Smooth muscle cell (in vitro differentiated cells): ENCODE results near the gene VPS45. TPM values are rescaled to one million over a fixed set of nuclear protein-coding genes. Genes with fewer than 3 reads are reported as not detected.

Experiments used
- DNase-seq: peaks from one replicate; lab custom pipeline; 2025; ENCODE audit not compliant: unreplicated experiment; lab: John Stamatoyannopoulos, UW
- H2AFZ ChIP-seq: fragments of 200-600 bp; sonication (generic); 2 replicates; pipeline ENCODE4 v1.6.0; 2016; ENCODE audit warnings: antibody characterized with exemption, low read depth, mild to moderate bottlenecking
- H3F3A ChIP-seq: fragments of 200-600 bp; sonication (generic); 2 replicates; pipeline ENCODE4 v1.6.0; 2017; ENCODE audit warnings: antibody characterized with exemption, low read depth
- H3K27ac ChIP-seq: fragments of 200-600 bp; sonication (generic); 2 replicates; pipeline ENCODE4 v1.5.1; 2016; ENCODE audit warnings: low read depth, mild to moderate bottlenecking
- H3K27me3 ChIP-seq: fragments of 200-600 bp; sonication (generic); 2 replicates; pipeline ENCODE4 v1.6.1; 2016; ENCODE audit warnings: low read depth, mild to moderate bottlenecking
- H3K36me3 ChIP-seq: fragments of 200-600 bp; sonication (generic); 2 replicates; pipeline ENCODE4 v1.5.1; 2016; ENCODE audit warnings: low read depth
- H3K4me1 ChIP-seq: fragments of 200-600 bp; sonication (generic); 2 replicates; pipeline ENCODE4 v1.5.1; 2016; ENCODE audit warnings: low read depth
- H3K4me2 ChIP-seq: fragments of 200-600 bp; sonication (generic); 2 replicates; pipeline ENCODE4 v1.6.0; 2016; ENCODE audit warnings: mild to moderate bottlenecking
- H3K4me3 ChIP-seq: fragments of 200-600 bp; sonication (generic); 2 replicates; pipeline ENCODE4 v1.5.1; 2016; ENCODE audit warnings: mild to moderate bottlenecking
- H3K79me2 ChIP-seq: fragments of 200-600 bp; sonication (generic); 2 replicates; pipeline ENCODE4 v1.6.0; 2016; ENCODE audit warnings: low read depth, mild to moderate bottlenecking
- H3K9ac ChIP-seq: fragments of 200-600 bp; sonication (generic); 2 replicates; pipeline ENCODE4 v1.6.0; 2016; ENCODE audit warnings: low read depth
- H3K9me3 ChIP-seq: fragments of 200-600 bp; sonication (generic); replicated peaks from 2 replicates; pipeline ENCODE4 v1.5.1; 2016; ENCODE audit warnings: low read depth
- H4K20me1 ChIP-seq: fragments of 200-600 bp; sonication (generic); 2 replicates; pipeline ENCODE4 v1.6.0; 2016; ENCODE audit warnings: low read depth
- WGBS: methylation state at CpG from one replicate; pipeline ENCODE4 v1.1.7; 2016; ENCODE audit warnings: low lambda C conversion rate; 5-methylcytosine and 5-hydroxymethylcytosine counted together
- polyA plus RNA-seq: library from polyadenylated mRNA; unstranded; fragments of >200 nt; fragmentation: Nextera tagmentation; extraction: Ambion mirVana; gene quantifications from 2 replicates; pipeline ENCODE4 v1.2.1, GENCODE V29; 2016
- total RNA-seq: library from RNA; depleted of rRNA; stranded (reverse); fragments of >200 nt; gene quantifications from 2 replicates; pipeline ENCODE4 v1.2.3, GENCODE V29; 2014
- TF ChIP-seq, protein P1 (sequence below): fragments of 200-600 bp; sonication (generic); IDR thresholded peaks from 2 replicates; pipeline ENCODE4 v1.5.1; 2017; ENCODE audit warnings: borderline replicate concordance, mild to moderate bottlenecking, antibody characterized with exemption; ENCODE audit not compliant: insufficient read depth, poor library complexity, severe bottlenecking

The VPS45 gene
- total and polyA plus RNA-seq, 2 experiments from 2014 or later, result 28.6 to 44.7 TPM

DNA sequence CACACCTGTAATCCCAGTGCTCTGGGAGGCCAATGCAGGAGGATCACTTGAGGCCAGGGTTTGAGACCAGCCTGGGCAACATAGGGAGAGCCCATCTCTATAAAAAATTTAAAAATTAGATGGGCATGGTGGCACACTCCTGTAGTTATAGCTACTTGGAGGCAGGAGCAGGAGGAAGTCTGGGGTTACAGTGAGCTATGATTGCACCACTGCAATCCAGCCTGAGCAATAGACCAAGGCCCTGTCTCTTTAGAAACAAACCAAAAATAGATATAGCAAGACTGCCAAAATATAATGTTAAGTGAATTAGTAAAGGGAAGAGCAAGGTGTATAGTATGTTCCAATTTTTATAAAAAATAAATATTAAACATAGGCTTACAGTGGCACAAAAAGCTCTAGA is 111.0 kb downstream of the VPS45 start:
- no peak for DNase-seq
- Histone ChIP-seq H2AFZ (no peak overlapping the region), H3K27me3 (no peaks in the 10 kb centered on the region), H3K27ac (no peak overlapping the region), H3K79me2 (no peaks in the 10 kb centered on the region), H3K9ac (no peak overlapping the region), H3K4me1 (no peaks in the 10 kb centered on the region), H3K4me2 (no peak overlapping the region), H3K9me3 (no peaks in the 10 kb centered on the region), H3K36me3 (no peaks in the 10 kb centered on the region), H4K20me1 (no peaks in the 10 kb centered on the region), H3K4me3 (no peak overlapping the region), H3F3A (no peaks in the 10 kb centered on the region)
- TF ChIP-seq, protein P1, sequence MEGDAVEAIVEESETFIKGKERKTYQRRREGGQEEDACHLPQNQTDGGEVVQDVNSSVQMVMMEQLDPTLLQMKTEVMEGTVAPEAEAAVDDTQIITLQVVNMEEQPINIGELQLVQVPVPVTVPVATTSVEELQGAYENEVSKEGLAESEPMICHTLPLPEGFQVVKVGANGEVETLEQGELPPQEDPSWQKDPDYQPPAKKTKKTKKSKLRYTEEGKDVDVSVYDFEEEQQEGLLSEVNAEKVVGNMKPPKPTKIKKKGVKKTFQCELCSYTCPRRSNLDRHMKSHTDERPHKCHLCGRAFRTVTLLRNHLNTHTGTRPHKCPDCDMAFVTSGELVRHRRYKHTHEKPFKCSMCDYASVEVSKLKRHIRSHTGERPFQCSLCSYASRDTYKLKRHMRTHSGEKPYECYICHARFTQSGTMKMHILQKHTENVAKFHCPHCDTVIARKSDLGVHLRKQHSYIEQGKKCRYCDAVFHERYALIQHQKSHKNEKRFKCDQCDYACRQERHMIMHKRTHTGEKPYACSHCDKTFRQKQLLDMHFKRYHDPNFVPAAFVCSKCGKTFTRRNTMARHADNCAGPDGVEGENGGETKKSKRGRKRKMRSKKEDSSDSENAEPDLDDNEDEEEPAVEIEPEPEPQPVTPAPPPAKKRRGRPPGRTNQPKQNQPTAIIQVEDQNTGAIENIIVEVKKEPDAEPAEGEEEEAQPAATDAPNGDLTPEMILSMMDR, result no peak

DNA sequence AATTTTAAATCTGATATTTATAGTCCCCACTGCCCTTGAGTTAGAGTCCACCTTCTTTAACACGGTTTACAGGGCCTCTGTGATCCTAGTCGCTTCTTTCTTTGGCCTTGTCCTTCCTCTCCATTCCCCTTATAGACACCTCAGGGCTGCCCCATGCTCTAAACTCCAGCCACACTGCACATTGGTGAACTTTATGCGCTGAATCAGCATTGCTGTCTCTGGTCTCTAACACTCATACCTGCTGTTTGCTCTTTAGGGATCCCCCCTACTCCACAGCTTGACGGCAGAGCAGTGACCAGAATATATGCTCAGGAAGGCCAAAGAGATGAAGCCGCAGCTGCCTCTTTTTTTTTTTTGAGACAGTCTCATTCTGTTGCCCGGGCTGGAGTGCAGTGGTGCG is 112.3 kb downstream of the VPS45 start:
- Histone ChIP-seq H3K4me1 (no peaks in the 10 kb centered on the region), H3K4me2 (no peak overlapping the region), H3K27ac (no peak overlapping the region), H3K4me3 (no peak overlapping the region), H3K9ac (no peak overlapping the region), H3K9me3 (no peaks in the 10 kb centered on the region), H3K36me3 (no peaks in the 10 kb centered on the region), H2AFZ (no peak overlapping the region), H3K27me3 (no peaks in the 10 kb centered on the region), H4K20me1 (no peaks in the 10 kb centered on the region), H3F3A (no peaks in the 10 kb centered on the region), H3K79me2 (no peaks in the 10 kb centered on the region)
- WGBS, result 96% methylated on average over 7 of the region's 7 CpGs
- TF ChIP-seq, protein P1, result no peak
- no peak for DNase-seq

DNA sequence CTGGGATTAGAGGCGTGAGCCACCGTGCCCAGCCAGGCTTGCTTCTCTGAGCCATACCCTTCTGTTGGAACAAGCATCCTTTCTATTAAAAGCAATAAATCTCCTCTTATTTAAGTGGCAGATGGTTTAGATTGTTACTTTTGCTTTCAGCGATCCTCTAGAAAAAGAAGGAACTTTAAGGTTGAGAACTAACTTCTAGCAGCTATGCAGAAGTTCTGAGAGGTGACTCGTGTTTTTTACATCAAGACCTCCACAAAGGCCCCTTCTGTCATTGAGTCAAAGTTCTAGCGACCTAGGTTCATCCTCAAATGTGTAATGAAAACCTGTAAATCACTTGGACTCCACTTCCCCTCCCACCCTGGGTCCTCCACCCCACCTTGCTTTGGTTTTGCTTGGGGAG is 112.9 kb downstream of the VPS45 start:
- H2AFZ ChIP-seq, result no peak overlapping the region
- no peaks in the 10 kb centered on the region for H3K4me1 ChIP-seq
- H3K4me3 ChIP-seq, result no peak overlapping the region
- 86% methylated on average over 5 of the region's 5 CpGs for WGBS
- H3F3A ChIP-seq, result no peaks in the 10 kb centered on the region
- TF ChIP-seq, protein P1, result no peak
- no peak overlapping the region for H3K9ac ChIP-seq
- DNase-seq, result no peak
- no peaks in the 10 kb centered on the region for H4K20me1 ChIP-seq
- no peaks in the 10 kb centered on the region for H3K79me2 ChIP-seq
- H3K27ac ChIP-seq, result no peak overlapping the region
- H3K4me2 ChIP-seq, result no peak overlapping the region
- no peaks in the 10 kb centered on the region for H3K27me3 ChIP-seq
- no peaks in the 10 kb centered on the region for H3K36me3 ChIP-seq
- H3K9me3 ChIP-seq, result no peaks in the 10 kb centered on the region

DNA sequence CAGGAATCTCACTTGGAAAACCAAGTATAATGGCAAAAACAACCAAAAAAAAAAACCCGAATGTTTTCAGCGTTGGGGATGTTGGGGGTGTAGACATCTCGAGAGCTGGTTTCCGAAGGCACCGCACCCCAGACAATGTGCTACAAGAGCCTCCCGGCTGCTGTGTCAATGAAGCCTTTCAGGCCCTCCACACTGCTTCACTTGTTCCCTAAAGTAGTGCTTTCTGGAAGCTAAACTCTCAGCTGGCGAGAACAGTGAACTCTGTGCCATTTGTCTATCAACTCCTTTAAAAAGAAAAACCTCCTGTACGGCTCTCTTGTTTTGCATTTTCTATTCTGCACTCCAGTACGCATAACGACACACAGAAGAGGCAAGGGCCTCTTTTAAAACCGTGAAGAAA is 114.7 kb downstream of the VPS45 start:
- H3K9ac ChIP-seq, result no peak overlapping the region
- no peak overlapping the region for H3K4me2 ChIP-seq
- 94% methylated on average over 11 of the region's 11 CpGs for WGBS
- no peak overlapping the region for H3K27ac ChIP-seq
- no peak for DNase-seq
- no peaks in the 10 kb centered on the region for H4K20me1 ChIP-seq
- H3K36me3 ChIP-seq, result no peaks in the 10 kb centered on the region
- TF ChIP-seq, protein P1, result no peak
- H3F3A ChIP-seq, result no peaks in the 10 kb centered on the region
- H3K27me3 ChIP-seq, result no peaks in the 10 kb centered on the region
- H3K4me1 ChIP-seq, result no peaks in the 10 kb centered on the region
- H3K9me3 ChIP-seq, result no peaks in the 10 kb centered on the region
- H3K4me3 ChIP-seq, result no peak overlapping the region
- no peak overlapping the region for H2AFZ ChIP-seq
- H3K79me2 ChIP-seq, result no peaks in the 10 kb centered on the region
